ENCODE results near the gene MLH3. TPM values are rescaled to one million over a fixed set of nuclear protein-coding genes. Genes with fewer than 3 reads are reported as not detected.

Gene MLH3
- total RNA-seq, 1 experiment from 2014 or later, result 23.0 TPM

DNA sequence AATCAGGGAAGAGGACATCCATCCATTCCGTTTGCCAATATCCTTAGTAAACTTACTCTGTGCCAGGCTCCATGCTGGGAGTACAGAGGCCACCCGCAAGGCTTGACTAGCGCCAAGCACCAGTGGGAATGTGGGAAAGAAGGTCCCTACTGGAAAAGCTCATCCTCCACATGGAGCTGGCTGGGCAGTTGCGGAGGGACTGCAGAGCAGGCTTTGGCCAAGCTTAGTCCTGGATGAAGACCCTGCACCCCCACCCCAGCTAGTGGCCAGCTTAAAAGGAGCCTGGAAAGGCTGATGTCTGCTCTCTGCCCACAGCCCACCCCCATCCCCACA lies 70.9 kb downstream of the MLH3 start:
- no peak overlapping the region for H3K9ac ChIP-seq (ENCODE audit: extremely low read depth, insufficient read length, low read length)

More for the DNA sequence above, 70.9 kb downstream of the MLH3 start:
- no peaks in the 10 kb centered on the region for H4K20me1 ChIP-seq (ENCODE audit: control insufficient read depth, insufficient read depth, insufficient read length)
- no peak overlapping the region for H3K4me2 ChIP-seq (ENCODE audit: insufficient read depth, insufficient read length, low read length)
- no peak overlapping the region for H2AFZ ChIP-seq (ENCODE audit: low read length)
- H3K27ac ChIP-seq (ENCODE audit: insufficient read length, low read depth, low read length), result no peak overlapping the region
- no peak overlapping the region for H3K56ac ChIP-seq (ENCODE audit: insufficient read length, low read depth, low read length)
- WGBS (ENCODE audit: extremely low coverage, insufficient read length, low lambda C conversion rate), result no CpG with 5 or more reads among the region's 4 CpGs
- H3K23me2 ChIP-seq (ENCODE audit: insufficient read length, low read depth, low read length, poor library complexity, severe bottlenecking), result no peaks in the 10 kb centered on the region
- no peaks in the 10 kb centered on the region for H3K9me3 ChIP-seq (ENCODE audit: control insufficient read depth, low read depth, low read length)
- Mint-ChIP-seq H3K9me3 (no peaks in the 10 kb centered on the region), H3K4me1 (peaks cover 26 to 44% of the 10 kb centered on the region in 2 experiments), H3K36me3 (ENCODE audit: insufficient read depth in 1 of 3, low read depth in 3 of 3) (no peaks in the 10 kb centered on the region; a peak in 1 of 7 replicates), H3K4me3 (no peak overlapping the region), H3K27ac (no peak overlapping the region), H3K27me3 (ENCODE audit: low read depth) (no peaks in the 10 kb centered on the region; the same call in 1 of the 2 replicates)
- no peak overlapping the region for H3K4ac ChIP-seq (ENCODE audit: low read depth, low read length)
- H3K79me2 ChIP-seq (ENCODE audit: insufficient read depth, low read length), result no peaks in the 10 kb centered on the region
- no peak for TF ChIP-seq CTCF (conservative IDR thresholded peaks at IDR 0.05)
- no peak for DNase-seq
- H2BK5ac ChIP-seq (ENCODE audit: insufficient read length, low read length), result no peak overlapping the region
- no peak overlapping the region for H3K18ac ChIP-seq (ENCODE audit: insufficient read length, low read depth, low read length)
- no peak overlapping the region for H3K14ac ChIP-seq (ENCODE audit: insufficient read depth, low read length)
- no peak overlapping the region for H3T11ph ChIP-seq (ENCODE audit: low read length)
- no peaks in the 10 kb centered on the region for H3K79me1 ChIP-seq (ENCODE audit: insufficient read depth, low read depth, low read length, poor library complexity, severe bottlenecking)
- no peak overlapping the region for H2AK5ac ChIP-seq (ENCODE audit: insufficient read length, low read length)
- H2BK12ac ChIP-seq (ENCODE audit: insufficient read length, low read depth, low read length), result no peak overlapping the region
- H3K27me3 ChIP-seq (ENCODE audit: insufficient read depth, low read length), result no peaks in the 10 kb centered on the region
- H4K8ac ChIP-seq (replicated peaks; ENCODE audit: insufficient read length, low read depth, low read length), result no peak overlapping the region
- H2BK20ac ChIP-seq (ENCODE audit: low read depth, low read length, poor library complexity, severe bottlenecking), result no peak overlapping the region
- H3K23ac ChIP-seq (ENCODE audit: insufficient read length, low read depth, low read length), result no peak overlapping the region
- H2BK120ac ChIP-seq (ENCODE audit: low read depth, low read length, poor library complexity, severe bottlenecking), result no peak overlapping the region
- no peak overlapping the region for H4K91ac ChIP-seq (ENCODE audit: insufficient read length, low read depth, low read length)
- H4K5ac ChIP-seq (ENCODE audit: insufficient read length, low read depth, low read length), result no peak overlapping the region
- no peak overlapping the region for H2BK15ac ChIP-seq (ENCODE audit: low read depth, low read length)
- no peaks in the 10 kb centered on the region; the same call in 1 of the 2 replicates for H3K4me1 ChIP-seq (ENCODE audit: insufficient read depth, low read length)

Data from H9 (cell line).